HG03060 (cell line): ENCODE measurements around the gene MAPK10.
"Not testable (repeated sequence)": the region's sequence is repeated elsewhere in the genome, so short reads cannot be mapped to it uniquely, and the experiment has no call there.

Experiments
- ATAC-seq: cut with Tn5 transposase; IDR thresholded peaks from one replicate; pipeline ENCODE4 v1.9.1; 2021; ENCODE audit warnings: low read depth, moderate number of reproducible peaks; ENCODE audit not compliant: unreplicated experiment

Gene MAPK10

DNA sequence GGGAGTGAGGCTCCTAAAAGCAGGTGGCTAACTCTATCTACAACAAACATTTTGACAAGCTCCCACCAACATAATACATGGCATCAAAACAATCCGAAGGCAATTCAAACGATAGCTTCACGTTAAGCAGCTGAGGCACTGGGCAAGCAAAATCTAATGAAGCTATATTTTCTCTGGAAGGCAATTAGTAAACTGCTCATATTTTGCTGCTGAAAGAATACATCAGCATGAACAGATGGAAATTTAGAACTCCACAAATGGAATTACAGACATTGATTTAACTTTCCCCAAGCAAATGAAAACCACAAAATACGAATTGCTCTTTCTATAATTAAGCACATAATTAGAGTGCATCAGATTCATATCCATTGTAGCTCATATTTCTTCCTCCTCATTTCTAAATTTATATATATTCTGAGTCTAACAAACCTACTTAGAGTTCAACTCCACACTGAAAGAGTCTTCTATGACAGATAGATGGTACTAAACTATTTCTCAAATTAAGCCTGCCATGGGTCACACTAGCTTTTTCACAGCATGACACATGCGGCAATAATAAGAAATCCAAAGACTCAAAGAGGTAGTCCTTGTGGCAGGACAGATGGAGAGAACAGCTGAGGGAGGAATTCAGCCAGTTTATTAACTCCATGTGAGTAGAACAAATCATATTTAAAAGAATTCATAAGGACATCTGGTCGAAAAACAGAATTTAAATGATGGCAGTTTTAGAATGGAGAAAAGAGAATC is 305.4 kb downstream of the MAPK10 start:
- ATAC-seq: no peak

DNA sequence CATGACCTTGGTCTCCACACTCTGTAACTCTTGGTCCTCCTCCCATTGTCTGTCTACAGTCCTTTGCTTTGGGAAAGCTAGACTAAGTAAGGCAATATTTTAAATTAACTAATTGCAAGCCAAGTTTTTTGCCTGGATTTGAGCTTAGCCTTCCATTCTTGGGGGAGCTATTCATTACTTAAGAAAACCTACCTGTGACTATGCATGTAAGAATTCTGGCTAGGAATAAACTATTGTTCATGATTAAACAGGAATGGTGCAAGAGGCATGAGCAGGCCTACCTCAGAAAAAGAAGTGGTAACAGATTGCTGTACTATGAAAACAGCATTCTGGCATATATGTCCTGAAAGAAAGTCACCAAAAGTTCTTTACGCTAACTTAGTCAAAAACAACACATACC is 309.4 kb downstream of the MAPK10 start:
- ATAC-seq: no peak

DNA sequence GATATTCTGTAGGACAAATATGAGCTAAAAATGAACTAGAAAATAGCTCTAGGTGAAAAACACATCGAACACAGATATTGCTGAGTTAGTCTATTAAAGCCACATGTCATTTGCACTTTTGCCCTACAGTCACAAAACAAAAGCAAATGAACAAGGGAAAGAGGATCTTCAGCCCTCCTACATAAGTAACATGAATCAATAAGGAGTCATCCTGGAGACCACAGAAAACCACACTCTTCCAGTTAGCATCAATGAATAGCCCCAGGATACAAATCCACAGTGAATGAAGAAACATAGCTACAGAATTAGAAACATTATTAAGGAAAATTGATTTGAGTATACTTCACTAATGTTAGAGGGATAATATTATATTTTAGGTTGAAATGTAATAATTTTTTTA is 311.4 kb downstream of the MAPK10 start:
- ATAC-seq: no peak

DNA sequence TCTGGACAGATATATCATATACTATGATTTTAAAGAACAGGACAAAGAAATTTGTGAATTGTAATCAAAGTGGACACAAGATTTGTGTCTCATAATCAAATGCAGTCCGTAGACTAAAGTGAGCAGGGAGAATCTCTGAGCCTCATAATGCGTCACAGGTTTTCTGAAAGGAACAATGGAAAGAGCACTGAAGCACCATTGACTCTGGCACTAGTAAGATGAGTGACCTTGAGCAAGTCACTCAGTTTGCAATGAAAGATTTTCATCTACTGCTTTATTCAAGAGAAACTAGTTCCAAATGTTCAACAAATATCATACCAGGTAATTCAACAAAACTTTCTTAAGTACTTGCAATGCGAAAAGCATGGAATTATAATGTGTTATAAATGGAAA is 315.3 kb downstream of the MAPK10 start:
- no peak for ATAC-seq

DNA sequence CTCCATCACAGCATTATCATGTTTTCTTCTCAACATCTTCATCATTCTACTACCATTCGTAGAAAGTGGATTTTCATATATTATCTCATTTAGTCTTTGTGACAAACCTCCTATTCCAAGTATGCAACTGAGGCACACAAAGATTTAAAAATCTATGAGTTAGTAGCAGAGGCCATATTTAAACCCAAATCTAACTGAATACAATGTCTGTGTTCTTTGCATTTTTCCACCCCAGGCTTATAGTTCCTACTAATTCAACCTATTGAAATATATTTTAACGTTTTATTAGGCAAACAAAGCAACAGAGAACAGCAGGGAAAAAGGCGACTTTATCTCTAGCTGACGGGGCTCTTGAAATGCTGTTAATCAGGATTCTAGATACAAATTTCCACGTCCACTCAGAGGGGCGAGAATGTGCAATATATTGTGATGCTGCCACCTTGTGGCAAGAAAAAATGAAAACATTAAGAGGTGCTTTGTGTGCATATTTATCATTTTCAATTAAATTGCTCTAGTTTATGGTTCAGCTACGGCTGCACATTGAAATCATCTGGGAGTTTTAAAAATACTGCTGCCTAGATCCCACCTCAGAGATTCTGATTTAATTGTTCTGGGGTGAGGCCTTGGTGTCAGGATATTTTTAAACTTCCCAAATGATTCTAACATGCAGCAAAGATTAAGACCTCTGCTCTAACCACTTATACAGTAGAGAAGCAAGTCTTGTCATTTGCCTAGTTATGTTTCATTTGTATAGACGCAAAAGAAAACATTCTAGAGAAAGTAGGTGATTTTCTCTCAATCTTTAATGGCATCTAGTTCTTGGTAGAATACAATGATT is 315.9 kb downstream of the MAPK10 start:
- peak; percentile 77 for ATAC-seq

DNA sequence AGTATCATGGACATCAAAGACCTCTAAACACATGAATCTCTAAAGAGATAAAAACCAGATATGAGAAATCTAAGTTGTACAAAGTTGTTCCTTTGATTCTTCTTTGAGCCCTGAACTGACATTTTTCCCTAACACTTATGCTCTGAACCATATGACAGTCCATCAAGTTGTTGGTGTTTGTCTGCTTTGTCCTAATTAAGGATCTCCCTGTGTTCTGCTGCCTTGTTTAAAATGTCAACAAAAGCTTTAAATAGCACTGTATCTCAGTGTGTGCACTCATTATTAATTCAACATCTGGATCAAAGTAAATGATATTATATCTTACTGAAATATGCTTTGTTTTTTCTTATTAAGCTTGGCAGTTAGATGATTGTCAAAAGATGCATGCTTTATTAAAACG is 321.8 kb downstream of the MAPK10 start:
- ATAC-seq: no peak

DNA sequence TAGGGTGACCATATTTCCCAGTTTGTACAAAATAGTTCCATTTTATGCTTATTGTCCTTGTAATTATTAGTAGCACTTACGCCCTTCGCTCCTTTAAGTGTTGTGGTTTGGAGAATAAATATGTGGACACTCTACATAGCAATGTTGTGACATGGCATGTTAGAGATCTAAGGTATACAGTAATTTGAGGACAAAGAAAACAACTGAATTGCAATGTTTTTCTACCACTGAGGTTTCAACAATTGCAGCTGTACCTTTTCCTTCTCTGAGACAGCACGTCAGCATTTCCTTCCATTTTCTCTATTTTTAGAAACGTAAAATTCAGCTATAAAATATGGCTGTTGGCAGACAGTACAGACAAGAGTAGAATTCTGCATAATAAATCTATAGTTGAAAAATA is 323.1 kb downstream of the MAPK10 start:
- ATAC-seq: no peak

DNA sequence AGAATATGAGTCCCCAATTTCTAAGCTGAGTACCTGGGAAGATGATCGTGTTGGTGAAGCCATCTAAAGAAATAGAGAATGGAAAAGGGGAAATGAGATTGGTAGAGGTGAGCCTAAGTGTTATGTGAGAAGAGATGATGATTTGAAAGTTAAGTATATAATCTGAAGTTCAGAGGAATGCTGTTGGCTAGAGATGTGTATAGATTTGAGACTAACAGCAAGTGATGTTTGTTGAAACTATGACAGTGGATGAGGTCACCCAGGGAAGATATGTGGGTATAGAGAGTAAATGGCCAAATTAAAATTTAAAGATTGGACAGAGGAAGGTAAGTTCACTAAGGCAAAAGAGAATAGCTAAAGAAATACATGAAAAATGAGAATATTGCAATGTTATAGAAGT is 324.2 kb downstream of the MAPK10 start:
- ATAC-seq: no peak

DNA sequence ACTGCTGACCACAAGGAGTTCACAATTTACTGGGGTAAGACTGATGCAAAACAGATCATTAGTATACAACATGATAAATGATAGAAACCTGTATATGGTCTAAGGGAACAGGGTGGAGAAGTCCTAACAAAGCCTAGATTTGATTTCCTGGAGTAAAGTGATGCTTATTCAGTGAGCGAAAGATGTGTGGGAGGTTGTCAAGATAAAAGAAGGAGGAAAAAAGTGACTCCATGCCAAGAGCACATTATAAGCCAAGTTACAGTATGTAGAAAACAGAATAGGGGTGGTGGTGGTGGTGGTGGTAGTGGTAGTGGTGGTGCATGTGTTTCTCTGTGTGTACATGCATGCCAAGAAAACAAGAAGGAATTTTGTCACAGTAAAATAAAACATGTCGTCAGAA is 325.2 kb downstream of the MAPK10 start:
- no peak for ATAC-seq

DNA sequence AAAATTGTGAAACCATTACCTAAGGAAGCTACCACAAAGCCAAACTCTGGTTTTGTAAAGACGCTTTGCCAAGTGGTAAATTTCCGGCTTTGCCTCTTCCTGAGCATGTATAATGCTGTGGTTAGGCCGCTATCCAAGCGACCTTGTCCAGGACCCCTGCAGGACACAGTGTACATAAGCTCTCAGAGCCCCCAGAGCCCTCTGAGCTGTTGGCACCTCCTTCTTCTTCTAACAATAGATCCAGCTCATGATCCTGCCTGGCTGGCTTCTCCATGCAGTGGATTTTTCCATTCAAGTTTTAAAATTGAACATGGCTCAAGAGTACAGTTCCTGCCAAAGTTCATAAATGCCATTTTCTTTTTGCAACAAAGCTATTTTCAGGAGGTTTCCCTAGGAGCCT is 326.7 kb downstream of the MAPK10 start:
- no peak for ATAC-seq

DNA sequence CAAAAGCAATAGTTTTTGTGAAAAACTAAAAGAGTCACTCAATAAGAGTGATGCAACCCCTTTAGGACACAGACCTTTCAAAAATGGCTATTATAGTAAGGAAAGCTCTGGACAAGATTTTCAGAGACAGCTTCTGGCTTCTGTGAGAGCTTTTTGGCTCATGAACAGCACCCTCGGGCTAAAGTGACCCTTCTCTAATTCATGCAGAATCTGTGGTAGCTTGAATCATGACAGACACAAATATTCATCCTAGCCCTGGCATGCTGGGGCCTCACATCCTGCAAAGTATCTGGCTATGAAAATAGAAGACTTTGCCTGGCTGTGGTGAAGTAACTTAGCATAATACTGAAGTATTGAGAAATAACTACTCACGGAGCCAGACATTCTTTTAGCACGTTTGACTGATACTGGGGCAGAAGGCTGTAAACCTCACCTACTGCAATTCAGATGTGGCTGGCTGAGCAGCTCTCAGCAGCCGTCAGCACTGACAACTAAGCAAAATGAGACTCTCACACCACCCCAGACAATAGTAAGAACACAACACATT is 327.3 kb downstream of the MAPK10 start:
- ATAC-seq: no peak

DNA sequence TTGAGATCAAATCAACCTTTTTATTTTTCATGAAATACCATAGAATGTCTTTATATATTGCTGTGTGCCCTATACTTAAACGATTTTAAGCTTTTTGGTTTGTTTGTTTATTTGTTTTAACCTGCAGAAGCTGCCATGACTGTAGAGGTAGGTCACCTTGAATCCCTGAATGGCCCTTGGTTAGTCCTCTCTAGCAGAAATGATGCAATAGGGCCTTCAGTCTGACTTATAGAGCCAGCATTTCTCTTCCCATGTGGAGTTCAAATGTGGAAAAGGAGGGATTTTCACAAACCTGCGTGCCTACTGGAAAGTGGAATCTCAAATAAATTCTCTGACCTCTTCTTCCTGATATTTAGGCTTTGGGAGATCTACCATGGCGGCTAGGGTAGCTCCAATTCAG is 327.9 kb downstream of the MAPK10 start:
- no peak for ATAC-seq

DNA sequence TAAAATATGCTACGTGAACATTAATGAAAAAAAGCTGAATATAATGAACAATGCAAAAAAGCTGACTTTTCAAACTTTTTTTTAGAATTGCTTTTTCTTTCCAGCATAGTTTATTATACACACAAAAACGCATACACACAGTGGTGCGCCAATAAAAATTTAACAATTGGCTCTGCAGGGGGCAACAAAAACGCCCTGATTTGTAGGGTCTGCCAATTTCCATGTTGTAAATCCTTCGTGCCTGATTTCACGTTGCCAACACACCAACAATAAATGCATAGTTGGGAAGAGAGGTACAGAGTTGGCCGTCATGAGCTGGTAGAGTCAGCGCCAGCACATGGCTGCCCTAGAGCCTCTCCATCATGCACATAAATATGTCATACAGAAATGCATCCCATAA is 333.1 kb downstream of the MAPK10 start:
- ATAC-seq: no peak

DNA sequence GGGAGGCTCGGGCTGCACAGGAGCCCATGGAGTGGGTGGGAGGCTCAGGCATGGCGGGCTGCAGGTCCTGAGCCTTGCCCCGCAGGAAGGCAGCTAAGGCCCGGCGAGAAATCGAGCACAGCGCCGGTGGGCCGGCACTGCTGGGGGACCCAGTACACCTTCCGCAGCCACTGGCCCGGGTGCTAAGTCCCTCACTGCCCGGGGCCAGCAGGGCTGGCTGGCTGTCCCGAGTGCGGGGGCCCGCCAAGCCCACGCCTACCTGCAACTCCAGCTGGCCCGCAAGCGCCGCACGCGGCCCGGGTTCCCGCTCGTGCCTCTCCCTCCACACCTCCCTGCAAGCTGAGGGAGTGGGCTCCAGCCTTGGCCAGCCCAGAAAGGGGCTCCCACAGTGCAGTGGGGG is 338.2 kb downstream of the MAPK10 start:
- not testable (repeated sequence) for ATAC-seq

DNA sequence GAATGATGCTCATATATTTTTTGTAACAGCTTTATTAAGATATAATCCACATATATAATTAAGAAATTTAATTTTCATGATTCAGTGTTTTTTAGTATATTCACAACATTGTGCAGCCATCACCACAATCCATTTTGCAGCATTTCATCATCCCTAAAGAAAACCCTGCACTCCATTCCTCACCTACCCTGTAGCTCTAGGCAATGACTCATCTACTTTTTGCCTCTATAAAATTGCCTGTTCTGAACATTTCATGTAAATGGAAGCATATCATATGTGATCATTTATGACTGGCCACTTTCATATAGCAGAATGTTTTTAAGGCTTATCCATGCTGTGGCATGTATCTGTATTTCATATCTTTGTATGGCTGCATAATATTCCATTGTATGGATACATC is 339.9 kb downstream of the MAPK10 start:
- no peak for ATAC-seq

DNA sequence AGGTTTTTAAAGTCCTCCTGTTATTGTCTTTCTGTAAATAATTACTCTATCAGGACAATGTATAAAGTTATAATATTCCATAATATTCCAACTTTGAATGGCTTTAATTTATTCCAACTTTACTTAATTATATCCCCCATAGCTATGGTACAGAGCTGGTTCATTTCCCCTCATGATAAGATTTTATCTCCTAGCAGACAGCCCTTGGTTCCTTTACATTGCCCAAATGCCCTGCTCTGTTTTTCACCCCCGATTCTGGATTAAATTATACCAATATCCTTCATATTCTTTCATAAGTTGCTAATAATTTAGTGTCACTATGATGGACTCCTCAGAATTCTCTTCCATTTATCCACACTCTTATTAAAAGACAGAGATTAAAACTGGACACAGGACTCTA is 340.5 kb downstream of the MAPK10 start:
- ATAC-seq: no peak

DNA sequence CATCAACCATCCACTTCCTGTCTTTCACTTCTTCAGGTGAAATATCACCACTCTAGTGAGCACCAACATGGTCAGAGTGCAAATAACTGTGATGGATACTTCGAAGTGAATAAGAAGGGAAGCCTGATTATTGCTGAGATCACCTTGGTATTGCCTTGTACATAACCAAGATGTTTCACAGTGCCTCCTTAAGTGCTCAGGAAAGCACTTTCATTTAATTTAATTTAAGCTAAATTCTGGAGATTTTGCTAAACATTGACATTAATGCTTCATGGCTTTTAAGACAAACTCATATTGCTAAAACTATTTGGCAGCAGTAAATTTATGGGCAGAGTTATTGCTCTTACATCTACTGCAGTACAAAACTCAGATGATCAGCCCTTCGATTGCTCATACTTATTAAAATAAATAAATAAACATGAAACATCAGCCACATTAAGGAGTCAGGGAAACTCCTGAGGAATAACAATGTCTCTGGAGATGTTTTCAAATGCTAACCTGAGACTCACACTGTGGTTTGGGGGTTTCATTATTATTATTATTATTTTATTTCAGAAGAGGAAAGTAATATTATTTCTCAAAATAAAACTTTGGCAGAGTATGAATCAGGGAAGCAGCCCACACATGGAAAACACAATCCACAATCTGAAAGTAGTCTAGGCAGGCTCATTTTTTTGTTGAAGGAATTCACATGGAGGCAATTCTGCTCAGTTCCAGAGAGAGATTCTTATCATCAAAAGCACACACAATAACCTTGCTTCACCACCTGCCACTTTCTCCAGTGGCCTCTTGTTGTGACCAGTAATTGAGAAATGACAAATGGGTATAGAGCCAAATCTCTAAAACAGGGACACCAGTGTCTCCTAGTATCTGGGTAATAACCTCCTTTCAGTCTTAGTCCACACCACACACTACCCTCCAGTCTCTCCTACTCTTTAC is 344.2 kb downstream of the MAPK10 start:
- no peak for ATAC-seq

DNA sequence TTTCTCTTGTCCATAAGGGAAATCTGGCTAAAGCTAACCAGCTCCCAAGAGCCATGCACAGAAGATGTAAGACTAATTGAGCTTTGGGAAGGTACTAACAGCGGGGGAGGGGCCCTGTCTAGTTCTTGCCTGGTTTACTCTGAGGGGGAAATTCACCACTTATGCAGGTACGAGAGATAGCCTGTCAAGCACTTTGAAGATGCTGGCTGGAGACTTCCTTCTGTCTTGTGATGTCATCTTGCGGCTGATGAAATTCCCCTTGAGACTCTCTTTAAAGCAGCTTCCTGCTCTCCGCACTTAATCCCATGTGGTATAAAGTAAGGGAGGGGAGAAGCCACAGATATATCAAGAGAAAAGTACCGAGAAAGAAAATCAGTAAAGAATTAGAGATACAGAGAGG is 345.3 kb downstream of the MAPK10 start:
- peak; percentile 85 for ATAC-seq

DNA sequence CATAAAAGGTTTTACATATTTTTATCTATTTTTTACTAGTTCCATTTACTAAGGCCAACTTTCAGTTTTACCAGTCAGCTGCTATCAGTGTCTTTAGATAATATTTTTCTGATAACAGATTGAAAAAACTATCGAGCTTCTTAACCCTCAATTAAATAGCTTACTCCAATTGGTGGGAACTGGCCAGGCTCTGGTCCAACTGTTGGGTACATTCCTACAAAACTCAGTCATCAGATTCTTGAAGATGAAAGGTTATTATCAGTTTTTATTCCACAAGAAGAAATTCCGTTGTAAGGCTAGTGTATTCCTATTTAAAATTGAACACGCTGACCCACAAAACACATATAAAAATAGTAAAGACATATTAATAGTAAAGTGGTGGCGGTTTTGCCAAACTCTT is 346.2 kb downstream of the MAPK10 start:
- no peak for ATAC-seq

DNA sequence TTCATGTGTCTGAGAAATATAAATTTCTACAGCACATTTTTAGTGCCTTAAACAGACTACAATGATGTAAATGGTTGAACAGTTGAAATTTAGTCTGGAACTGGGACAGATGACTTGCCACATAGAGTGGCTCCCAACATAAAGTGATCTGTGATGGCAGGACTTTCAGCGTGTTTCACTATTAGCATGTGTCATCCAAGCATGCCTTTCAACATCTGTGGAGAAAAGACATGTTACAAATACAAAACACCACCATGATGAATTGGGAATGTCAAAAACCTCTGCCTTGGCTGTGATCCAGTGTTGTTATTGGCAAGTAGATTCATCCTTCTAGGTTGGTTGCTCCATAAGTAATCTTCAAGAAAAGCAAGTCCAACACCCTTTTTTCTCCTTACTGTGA is 348.7 kb downstream of the MAPK10 start:
- ATAC-seq: no peak

DNA sequence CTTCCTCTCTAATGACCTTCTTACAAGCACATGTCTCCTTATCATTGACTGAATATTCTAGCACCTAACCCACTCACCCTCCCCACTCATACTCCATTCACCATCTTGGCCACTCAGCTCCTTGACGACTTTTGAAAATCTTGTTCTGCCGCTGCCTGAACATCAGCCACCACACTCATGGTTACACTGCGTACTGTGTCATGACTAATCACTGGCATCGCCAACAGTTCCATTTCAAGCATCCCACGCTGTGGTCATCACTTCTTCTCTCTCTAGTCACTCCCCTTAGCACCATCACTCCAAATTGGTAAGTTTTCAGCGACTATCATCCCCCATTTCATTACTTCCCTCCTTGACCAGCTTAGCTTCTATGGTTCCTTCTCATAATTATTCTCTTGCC is 352.8 kb downstream of the MAPK10 start:
- no peak for ATAC-seq
